H1 (cell line): ENCODE data around the gene SV2B. TPM values are rescaled to one million over a fixed set of nuclear protein-coding genes. Genes with fewer than 3 reads are reported as not detected.

ENCODE experiments used
- CTCF ChIA-PET: fragments of 300-600 bp; sonication (Branson Sonifier 250); formaldehyde crosslinking; loops from one replicate; lab custom pipeline; 2021; ENCODE audit not compliant: partially characterized antibody; lab: Charles Lee
- POLR2A ChIA-PET: fragments of 300-600 bp; sonication (Branson Sonifier 250); formaldehyde crosslinking; loops from one replicate; lab custom pipeline; 2021; ENCODE audit warnings: inconsistent platforms; ENCODE audit not compliant: partially characterized antibody; lab: Charles Lee
- DNase-seq, 2 experiments: peaks; one replicate each; pipeline versions ENCODE4 v3.0.0 to v3.0.0-alpha.2; 2010 to 2022; ENCODE audit warnings: low spot score in 2 of 2, low read depth in 1 of 2, mixed read lengths in 1 of 2
- FAIRE-seq: peaks from 2 replicates; lab custom pipeline; 2011; peaks lifted over from hg19 to GRCh38; lab: Jason Lieb, UNC
- H2AFZ ChIP-seq: 2 replicates; pipeline ENCODE4 v1.8.1; 2012; ENCODE audit warnings: low read length, inconsistent platforms
- H2AK5ac ChIP-seq: 2 replicates; pipeline ENCODE4 v1.6.1; 2013; ENCODE audit warnings: low read depth, low read length
- H2BK120ac ChIP-seq: replicated peaks from 2 replicates; pipeline ENCODE3; 2013; ENCODE audit warnings: low read depth, low read length, inconsistent platforms
- H2BK12ac ChIP-seq: 2 replicates; pipeline ENCODE4 v1.6.1; 2013; ENCODE audit warnings: low read depth, low read length
- H2BK15ac ChIP-seq: 2 replicates; pipeline ENCODE4 v1.6.1; 2013; ENCODE audit warnings: low read length
- H2BK20ac ChIP-seq: 2 replicates; pipeline ENCODE4 v1.6.1; 2013; ENCODE audit warnings: low read length
- H2BK5ac ChIP-seq: 2 replicates; pipeline ENCODE4 v1.6.1; 2013; ENCODE audit warnings: low read depth, low read length
- H3K14ac ChIP-seq: 2 replicates; pipeline ENCODE4 v1.6.1; 2013; ENCODE audit warnings: inconsistent platforms; ENCODE audit not compliant: insufficient read length
- H3K18ac ChIP-seq: 2 replicates; pipeline ENCODE4 v1.6.1; 2013; ENCODE audit warnings: low read length; ENCODE audit errors: extremely low read depth
- H3K23ac ChIP-seq: 2 replicates; pipeline ENCODE4 v1.6.1; 2013; ENCODE audit warnings: inconsistent platforms; ENCODE audit not compliant: insufficient read length
- H3K23me2 ChIP-seq: 2 replicates; pipeline ENCODE4 v1.6.1; 2013; ENCODE audit warnings: low read depth, low read length
- H3K27ac ChIP-seq: 2 replicates; pipeline ENCODE4 v1.6.1; 2011; ENCODE audit warnings: low read depth, low read length, inconsistent platforms
- H3K27me3 ChIP-seq, 4 experiments: replicated peaks in 1 of 4; 1 replicate in 1 of 4; 2 replicates in 3 of 4; pipeline versions ENCODE4 v1.6.1 to v1.8.1; 2011 to 2013; ENCODE audit warnings: low read length in 3 of 4, mild to moderate bottlenecking in 3 of 4, inconsistent platforms in 2 of 4, mixed read lengths in 2 of 4, moderate library complexity in 1 of 4; ENCODE audit not compliant: control insufficient read depth in 3 of 4, insufficient read depth in 3 of 4; ENCODE audit errors: extremely low read depth in 1 of 4
- H3K36me3 ChIP-seq, 4 experiments: 2 replicates each; pipeline versions ENCODE4 v1.6.1 to v1.8.1; 2011 to 2013; ENCODE audit warnings: mild to moderate bottlenecking in 4 of 4, low read length in 3 of 4, moderate library complexity in 2 of 4, control low read depth in 1 of 4, inconsistent platforms in 1 of 4; ENCODE audit not compliant: insufficient read depth in 4 of 4, control insufficient read depth in 2 of 4
- H3K4ac ChIP-seq: replicated peaks from 2 replicates; pipeline ENCODE3; 2013; ENCODE audit warnings: low read length, low read depth, mixed read lengths, inconsistent platforms; ENCODE audit not compliant: insufficient read length
- H3K4me1 ChIP-seq, 4 experiments: replicated peaks in 1 of 4; 1 replicate in 1 of 4; 2 replicates in 3 of 4; pipeline versions ENCODE4 v1.6.1 to v1.8.1; 2011 to 2013; ENCODE audit warnings: low read length in 3 of 4, inconsistent platforms in 2 of 4, mixed read lengths in 1 of 4; ENCODE audit not compliant: insufficient read depth in 4 of 4, control insufficient read depth in 3 of 4
- H3K4me2 ChIP-seq, 2 experiments: 2 replicates each; pipeline versions ENCODE4 v1.6.1 to v1.8.1; 2011 to 2013; ENCODE audit warnings: low read depth in 2 of 2, low read length in 2 of 2, control low read depth in 1 of 2, inconsistent platforms in 1 of 2, mild to moderate bottlenecking in 1 of 2; ENCODE audit not compliant: insufficient read depth in 1 of 2
- H3K4me3 ChIP-seq, 4 experiments: fragments of 200-600, 300-600 bp in 1 of 4; sonication (generic), shearing (Covaris generic), sonication (Bioruptor Twin) in 1 of 4; 2 replicates each; pipeline versions ENCODE4 v1.5.1 to v1.8.1; 2011 to 2016; ENCODE audit warnings: low read length in 4 of 4, low read depth in 3 of 4, control low read depth in 2 of 4, inconsistent platforms in 2 of 4, mild to moderate bottlenecking in 2 of 4, mixed read lengths in 1 of 4, moderate library complexity in 1 of 4; ENCODE audit not compliant: insufficient read depth in 2 of 4; ENCODE audit errors: extremely low read depth in 1 of 4
- H3K56ac ChIP-seq: replicated peaks from 2 replicates; pipeline ENCODE3; 2013; ENCODE audit warnings: low read depth, mild to moderate bottlenecking, mixed read lengths, low read length, inconsistent platforms; ENCODE audit not compliant: insufficient read length
- H3K79me1 ChIP-seq: 2 replicates; pipeline ENCODE4 v1.6.1; 2013; ENCODE audit warnings: low read depth, low read length, control low read depth
- H3K79me2 ChIP-seq, 2 experiments: 2 replicates each; pipeline versions ENCODE4 v1.6.1 to v1.8.1; 2012 to 2013; ENCODE audit warnings: low read length in 2 of 2, mild to moderate bottlenecking in 2 of 2, inconsistent platforms in 1 of 2; ENCODE audit not compliant: insufficient read depth in 2 of 2, control insufficient read depth in 1 of 2
- H3K9ac ChIP-seq, 4 experiments: replicated peaks in 1 of 4; 1 replicate in 1 of 4; 2 replicates in 3 of 4; pipeline versions ENCODE4 v1.6.1 to v1.8.1; 2011 to 2013; ENCODE audit warnings: low read depth in 3 of 4, low read length in 3 of 4, control low read depth in 2 of 4, mild to moderate bottlenecking in 2 of 4, moderate library complexity in 2 of 4, inconsistent platforms in 1 of 4; ENCODE audit errors: extremely low read depth in 1 of 4
- H3K9me3 ChIP-seq, 2 experiments: 2 replicates each; pipeline versions ENCODE4 v1.6.1 to v1.8.1; 2012 to 2013; ENCODE audit warnings: mild to moderate bottlenecking in 2 of 2, moderate library complexity in 2 of 2, control low read depth in 1 of 2, inconsistent platforms in 1 of 2, low read depth in 1 of 2, low read length in 1 of 2, mixed read lengths in 1 of 2; ENCODE audit not compliant: insufficient read depth in 2 of 2
- H4K20me1 ChIP-seq, 2 experiments: replicated peaks in 1 of 2; 2 replicates each; pipeline versions ENCODE3 to v1.8.1; 2011 to 2013; ENCODE audit warnings: inconsistent platforms in 2 of 2, low read length in 2 of 2, mild to moderate bottlenecking in 1 of 2; ENCODE audit not compliant: insufficient read depth in 2 of 2, control insufficient read depth in 1 of 2
- H4K5ac ChIP-seq: 2 replicates; pipeline ENCODE4 v1.6.1; 2013; ENCODE audit warnings: low read length, low read depth, mixed read lengths, inconsistent platforms; ENCODE audit not compliant: insufficient read length
- H4K8ac ChIP-seq: 2 replicates; pipeline ENCODE4 v1.8.0; 2013; ENCODE audit warnings: mild to moderate bottlenecking, moderate library complexity, low read length, inconsistent platforms; ENCODE audit not compliant: insufficient read depth; ENCODE audit errors: extremely low read depth
- H4K91ac ChIP-seq: replicated peaks from 2 replicates; pipeline ENCODE3; 2013; ENCODE audit warnings: low read length, mixed read lengths, inconsistent platforms; ENCODE audit not compliant: insufficient read length
- BCL11A ChIP-seq, 2 experiments: IDR thresholded peaks; one replicate each; pipeline ENCODE4 v1.6.1; 2011; ENCODE audit warnings: low read depth in 2 of 2, low read length in 2 of 2, mild to moderate bottlenecking in 2 of 2
- CEBPB ChIP-seq: IDR thresholded peaks from 2 replicates; pipeline ENCODE4 v1.6.1; 2012; ENCODE audit warnings: low read depth, low read length
- GTF2F1 ChIP-seq: IDR thresholded peaks from 2 replicates; pipeline ENCODE4 v1.6.1; 2012; ENCODE audit warnings: low read depth, low read length, improper control_type of control experiment, borderline replicate concordance
- KDM4A ChIP-seq: IDR thresholded peaks from one replicate; pipeline ENCODE4 v1.7.1; 2012; ENCODE audit warnings: low read depth, mild to moderate bottlenecking, moderate library complexity, low read length, inconsistent platforms; ENCODE audit not compliant: severe bottlenecking
- NRF1 ChIP-seq: IDR thresholded peaks from 2 replicates; pipeline ENCODE4 v1.6.1; 2011; ENCODE audit warnings: mild to moderate bottlenecking, low read depth, low read length, improper control_type of control experiment
- PHF8 ChIP-seq: fragments of 200-600 bp; sonication (generic); conservative IDR thresholded peaks from 2 replicates; pipeline ENCODE4 v1.7.1; 2012; ENCODE audit warnings: low read depth, mild to moderate bottlenecking, inconsistent platforms, low read length, moderate library complexity
- TCF12 ChIP-seq: IDR thresholded peaks from 2 replicates; pipeline ENCODE4 v1.6.1; 2011; ENCODE audit warnings: low read depth, mild to moderate bottlenecking, low read length
- WGBS, 2 experiments: shearing (Covaris generic) in 1 of 2; methylation state at CpG; one replicate each; pipeline versions ENCODE4 v1.1.6 to v1.1.7; 2013 to 2015; ENCODE audit warnings: low lambda C conversion rate in 2 of 2, mixed read lengths in 2 of 2, inconsistent platforms in 1 of 2, low coverage in 1 of 2, missing lambda C conversion rate in 1 of 2; ENCODE audit not compliant: insufficient replicate concordance in 2 of 2, insufficient coverage in 1 of 2, insufficient read length in 1 of 2; ENCODE audit errors: extremely low coverage in 1 of 2, missing lambda C conversion rate in 1 of 2; 5-methylcytosine and 5-hydroxymethylcytosine counted together
- polyA plus RNA-seq, 7 experiments: library from polyadenylated mRNA; depleted of rRNA in 3 of 7; stranded (reverse) in 5 of 7; unstranded in 2 of 7; fragments of >200 nt in 5 of 7; fragments of 200-250 nt in 2 of 7; gene quantifications; 1 replicate in 5 of 7; 2 replicates in 1 of 7; 4 replicates in 1 of 7; pipeline versions ENCODE4 v1.2.1 to v1.2.3, GENCODE V29; 2011 to 2013; ENCODE audit warnings: missing spikeins in 2 of 7, mixed read lengths in 2 of 7
- total RNA-seq: library from RNA; stranded (reverse); fragmentation: NEBNext Ultra II Directional; extraction: Animal tissue kit (Norgen Biotek cat#: 25700); gene quantifications from 2 replicates; pipeline ENCODE4 v1.2.1, GENCODE V29; 2021

SV2B gene
- total and polyA plus RNA-seq, 2 of the 8 experiments (the other 6 are each of a cell fraction or from before 2014, with no cell fraction given) = 0.09 to 0.20 TPM

DNA sequence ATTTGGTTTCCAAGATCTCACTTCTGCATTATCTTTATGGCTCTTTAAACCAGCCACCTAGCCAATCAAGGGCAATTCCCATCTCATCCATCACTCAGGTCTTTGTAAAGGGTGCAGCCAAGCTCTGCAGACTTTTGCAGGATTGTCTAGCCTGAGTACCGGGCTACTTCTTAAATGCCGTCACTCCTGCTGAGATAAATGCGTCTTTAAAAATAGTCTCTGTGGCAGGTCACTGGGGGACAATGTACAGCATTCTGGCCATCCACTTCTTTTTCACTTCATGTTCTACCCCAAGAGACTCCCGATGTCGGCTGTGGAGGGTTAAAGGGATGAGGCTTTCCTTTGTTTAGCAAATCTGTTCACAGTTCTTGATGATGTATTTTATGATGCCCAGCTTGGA lies 194.7 kb downstream of the SV2B start:
- H4K8ac ChIP-seq = no peak overlapping the region
- no peak overlapping the region for H3K23ac ChIP-seq
- no peak overlapping the region for H4K91ac ChIP-seq

More for the DNA sequence above, 194.7 kb downstream of the SV2B start:
- H2BK5ac ChIP-seq = no peak overlapping the region
- TF ChIP-seq KDM4A (no peak), GTF2F1 (no peak), NRF1 (no peak), CEBPB (no peak), PHF8 (no peak), TCF12 (no peak), BCL11A (IDR thresholded peaks at IDR 0.05; ENCODE audit: low read depth in 2 of 2, low read length in 2 of 2) (no peak)
- TF ChIP-seq, all 59 proteins: peak for 0
- Histone ChIP-seq H3K4me3 (no peak overlapping the region), H2AK5ac (no peak overlapping the region), H3K27me3 (peaks cover 0 to 2% (median 0%) of the 10 kb centered on the region in 4 experiments; a peak in 1 of 7 replicates), H3K18ac (no peak overlapping the region), H4K20me1 (no peaks in the 10 kb centered on the region), H3K4ac (no peak overlapping the region), H3K14ac (no peak overlapping the region), H3K56ac (no peak overlapping the region), H2BK15ac (no peak overlapping the region), H3K9ac (no peak overlapping the region), H3K4me1 (0 out of 7 replicates have a peak, but pooled peaks cover 0 to 2% (median 0%) of the 10 kb centered on the region in 4 experiments), H3K79me2 (no peaks in the 10 kb centered on the region), H3K79me1 (no peaks in the 10 kb centered on the region), H2BK20ac (no peak overlapping the region), H3K23me2 (no peaks in the 10 kb centered on the region), H4K5ac (no peak overlapping the region), H2AFZ (no peak overlapping the region), H3K4me2 (no peak overlapping the region), H3K27ac (no peak overlapping the region), H2BK12ac (no peak overlapping the region), H3K9me3 (peaks cover 9 to 11% of the 10 kb centered on the region in 2 experiments; a peak in 3 of 4 replicates), H2BK120ac (no peak overlapping the region), H3K36me3 (no peaks in the 10 kb centered on the region)
- ChIA-PET POLR2A (no interaction called here), CTCF (interaction anchor here (1.2 kb wide), 1 partner anchor 182 kb away, joined by 3 read pairs; no protein-coding TSS in a partner anchor)
- DNase-seq (no peak), FAIRE-seq (no peak)
- WGBS, 2 experiments = 86% methylated on average over 5 of the region's 5 CpGs; no CpG with 5 or more reads in 1 of the 2 experiments
